Retinal pigment epithelial cell (primary cell): Measurements from ENCODE around the gene DPYSL4.

Source experiments
- DNase-seq: peaks from one replicate; pipeline ENCODE4 v3.0.0-alpha.2; 2010; ENCODE audit warnings: low read depth
- H3K4me3 ChIP-seq: 2 replicates; pipeline ENCODE4 v1.5.1; 2011; ENCODE audit warnings: mild to moderate bottlenecking, low read length, control low read depth, moderate library complexity
- TF ChIP-seq, protein P1 (sequence below): conservative IDR thresholded peaks from 2 replicates; pipeline ENCODE4 v1.5.1; 2011; ENCODE audit warnings: low read depth, low read length, control low read depth, inconsistent platforms

The DPYSL4 gene

DNA sequence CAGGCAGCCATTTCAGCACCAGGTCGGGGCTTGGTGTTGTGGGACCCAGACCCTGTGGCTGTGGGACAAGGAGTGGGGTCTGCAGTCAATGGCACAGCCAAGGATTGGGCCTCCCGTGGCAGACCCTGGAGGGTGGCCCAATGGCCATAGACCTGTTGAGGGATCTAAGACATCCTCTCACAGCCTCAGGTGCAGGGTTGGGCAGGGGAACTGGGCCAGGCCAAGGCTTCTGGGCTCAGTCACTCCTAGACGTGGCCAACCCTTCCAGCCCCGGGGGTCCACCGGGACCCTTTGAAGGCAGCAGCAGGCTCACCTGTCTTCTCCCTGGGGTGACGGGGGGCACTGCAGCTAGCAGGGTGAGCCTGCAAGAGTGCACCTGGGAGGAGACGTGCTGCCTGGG, 45.7 kb upstream of the DPYSL4 start:
- H3K4me3 ChIP-seq = no peak overlapping the region
- TF ChIP-seq, protein P1, sequence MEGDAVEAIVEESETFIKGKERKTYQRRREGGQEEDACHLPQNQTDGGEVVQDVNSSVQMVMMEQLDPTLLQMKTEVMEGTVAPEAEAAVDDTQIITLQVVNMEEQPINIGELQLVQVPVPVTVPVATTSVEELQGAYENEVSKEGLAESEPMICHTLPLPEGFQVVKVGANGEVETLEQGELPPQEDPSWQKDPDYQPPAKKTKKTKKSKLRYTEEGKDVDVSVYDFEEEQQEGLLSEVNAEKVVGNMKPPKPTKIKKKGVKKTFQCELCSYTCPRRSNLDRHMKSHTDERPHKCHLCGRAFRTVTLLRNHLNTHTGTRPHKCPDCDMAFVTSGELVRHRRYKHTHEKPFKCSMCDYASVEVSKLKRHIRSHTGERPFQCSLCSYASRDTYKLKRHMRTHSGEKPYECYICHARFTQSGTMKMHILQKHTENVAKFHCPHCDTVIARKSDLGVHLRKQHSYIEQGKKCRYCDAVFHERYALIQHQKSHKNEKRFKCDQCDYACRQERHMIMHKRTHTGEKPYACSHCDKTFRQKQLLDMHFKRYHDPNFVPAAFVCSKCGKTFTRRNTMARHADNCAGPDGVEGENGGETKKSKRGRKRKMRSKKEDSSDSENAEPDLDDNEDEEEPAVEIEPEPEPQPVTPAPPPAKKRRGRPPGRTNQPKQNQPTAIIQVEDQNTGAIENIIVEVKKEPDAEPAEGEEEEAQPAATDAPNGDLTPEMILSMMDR = no peak
- no peak for DNase-seq

GRCh38 chr10:132141526-132142395, 45.0 kb upstream of the DPYSL4 start:
- TF ChIP-seq, protein P1 = no peak
- DNase-seq = no peak
- H3K4me3 ChIP-seq = no peak overlapping the region

GRCh38 chr10:132142396-132143161, 44.2 kb upstream of the DPYSL4 start:
- H3K4me3 ChIP-seq = no peak overlapping the region
- DNase-seq = no peak
- TF ChIP-seq, protein P1 = peak; percentile 77

DNA sequence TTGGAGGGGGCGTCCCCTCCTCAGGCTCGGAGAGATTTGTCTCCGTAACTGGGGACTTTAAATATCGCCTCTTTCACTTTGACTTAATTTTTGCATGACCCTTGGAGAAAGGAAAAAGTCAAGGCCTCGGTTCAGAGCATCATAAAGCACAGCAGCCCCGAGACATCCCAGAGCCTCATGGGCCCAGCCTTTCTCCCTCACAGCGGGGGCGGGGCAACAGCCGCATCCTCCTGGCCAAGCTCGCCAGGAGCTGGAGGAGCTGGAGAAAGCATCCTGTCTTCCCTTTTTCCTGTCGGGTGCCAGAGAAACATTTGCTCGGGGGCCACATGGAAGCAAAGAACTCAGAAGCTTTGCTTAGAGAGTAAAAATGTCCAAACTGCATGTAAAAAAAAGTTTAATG, 43.6 kb upstream of the DPYSL4 start:
- no peak for DNase-seq
- TF ChIP-seq, protein P1 = no peak

DNA sequence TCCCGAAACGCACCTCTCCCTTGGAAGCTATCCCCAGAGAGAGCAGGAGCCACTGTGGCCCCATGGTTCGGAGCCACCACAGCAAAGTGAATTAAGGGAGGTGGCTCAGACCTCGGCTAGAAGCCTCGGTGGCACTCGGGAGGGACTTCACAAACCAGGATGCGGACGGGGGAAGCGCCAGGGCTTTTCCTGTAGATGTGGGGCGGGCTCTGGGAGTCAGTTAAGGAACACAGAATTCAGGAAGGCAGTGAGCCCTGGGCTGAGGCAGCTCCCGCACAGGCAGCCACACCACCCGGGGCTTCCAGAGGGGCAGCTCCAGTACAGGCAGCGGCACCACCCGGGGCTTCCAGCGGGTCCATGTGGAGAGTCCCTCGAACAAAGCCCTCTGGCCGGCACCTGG, 42.7 kb upstream of the DPYSL4 start:
- no peak for DNase-seq
- TF ChIP-seq, protein P1 = no peak
- no peak overlapping the region for H3K4me3 ChIP-seq

More for the DNA sequence above, 43.6 kb upstream of the DPYSL4 start:
- H3K4me3 ChIP-seq = no peak overlapping the region

- no peak for DNase-seq
Observed at GRCh38 chr10:132145002-132145401, 41.7 kb upstream of the DPYSL4 start.

More at GRCh38 chr10:132145002-132145401, 41.7 kb upstream of the DPYSL4 start:
- no peak overlapping the region for H3K4me3 ChIP-seq
- TF ChIP-seq, protein P1 = no peak
